DMS53 treated with DMSO at 0.1 percent for 48 hours (cell line): ENCODE data around the gene ADRA2B.

Source experiments
- DNase-seq: peaks from one replicate; lab custom pipeline; 2025; ENCODE audit not compliant: unreplicated experiment; lab: John Stamatoyannopoulos, UW

The ADRA2B gene

GRCh38 chr2:96138179-96139145, 22.1 kb upstream of the ADRA2B start, which contains the start of gene ASTL:
Gene ASTL (minus strand): TSS chr2:96138502. CDS start chr2:96138436, 66 bp downstream.
- peak; percentile 77 for DNase-seq

GRCh38 chr2:96137321-96138178, 21.2 kb upstream of the ADRA2B start:
- DNase-seq = no peak

GRCh38 chr2:96136129-96136720, 19.9 kb upstream of the ADRA2B start:
- DNase-seq = no peak

- DNase-seq = no peak
Measured at GRCh38 chr2:96135621-96136020, 19.2 kb upstream of the ADRA2B start.

- DNase-seq = no peak
Measured at GRCh38 chr2:96135171-96135570, 18.8 kb upstream of the ADRA2B start.

- DNase-seq = no peak
Measured at GRCh38 chr2:96134421-96134820, 18.1 kb upstream of the ADRA2B start.

- no peak for DNase-seq
Measured at GRCh38 chr2:96131813-96132745, 15.7 kb upstream of the ADRA2B start.

- no peak for DNase-seq
Measured at GRCh38 chr2:96131152-96131812, 14.9 kb upstream of the ADRA2B start.

- no peak for DNase-seq
Measured at GRCh38 chr2:96130483-96130882, 14.1 kb upstream of the ADRA2B start.

GRCh38 chr2:96129528-96130120, 13.3 kb upstream of the ADRA2B start:
- DNase-seq = no peak

GRCh38 chr2:96128456-96128855, 12.1 kb upstream of the ADRA2B start:
- DNase-seq = no peak

- DNase-seq = no peak
Measured at GRCh38 chr2:96124406-96125265, 8.3 kb upstream of the ADRA2B start.

GRCh38 chr2:96123936-96124335, 7.6 kb upstream of the ADRA2B start:
- DNase-seq = no peak

- no peak for DNase-seq
Measured at GRCh38 chr2:96123290-96123689, 6.9 kb upstream of the ADRA2B start.

- DNase-seq = no peak
Measured at GRCh38 chr2:96122391-96122790, 6.0 kb upstream of the ADRA2B start.

GRCh38 chr2:96121414-96121813, 5.0 kb upstream of the ADRA2B start:
- DNase-seq = no peak

- no peak for DNase-seq
Measured at GRCh38 chr2:96120991-96121390, 4.6 kb upstream of the ADRA2B start.

GRCh38 chr2:96120091-96120720, 3.8 kb upstream of the ADRA2B start:
- DNase-seq = no peak
